ENCODE results near the gene CASP10.
A peak's percentile ranks its signal among the peaks of the same experiment; 100 is the strongest.

- no peak for TF ChIP-seq EZH2 (IDR thresholded peaks at IDR 0.05; ENCODE audit: borderline replicate concordance, insufficient read depth, low read depth, low read length, poor library complexity, severe bottlenecking)
- TF ChIP-seq CTCF (IDR thresholded peaks at IDR 0.05), result peak; percentile 69
Measured at GRCh38 chr2:201158111-201158929, 24.6 kb upstream of the CASP10 start.
